Tibial artery (tissue), 4 donors: ENCODE results near the gene MAP7D2.

ENCODE experiments used
- DNase-seq, 2 donors: peaks; one replicate each; pipeline ENCODE4 v3.0.0-alpha.2; 2019
- H3K27ac ChIP-seq, 2 donors: fragments of 200-600 bp; sonication (generic) in 1 of 2; 1 replicate in 1 of 2; 2 replicates in 1 of 2; pipeline ENCODE4 v1.5.1; 2018 to 2019; ENCODE audit warnings: mild to moderate bottlenecking in 1 of 2
- H3K27me3 ChIP-seq, 2 donors: fragments of 200-600 bp; sonication (generic) in 1 of 2; one replicate each; pipeline versions ENCODE4 v1.5.1 to v1.6.0; 2016 to 2019
- H3K36me3 ChIP-seq, 3 donors: fragments of 200-600 bp; sonication (generic) in 2 of 3; one replicate each; pipeline ENCODE4 v1.5.1; 2016 to 2019; ENCODE audit warnings: mild to moderate bottlenecking in 2 of 3
- H3K4me1 ChIP-seq, 4 donors: fragments of 200-600 bp; sonication (generic) in 2 of 4; 1 replicate in 3 of 4; 2 replicates in 1 of 4; pipeline ENCODE4 v1.5.1; 2016 to 2019
- H3K4me3 ChIP-seq, 2 donors: fragments of 200-600 bp; sonication (generic) in 1 of 2; 1 replicate in 1 of 2; 2 replicates in 1 of 2; pipeline ENCODE4 v1.5.1; 2018 to 2019; ENCODE audit warnings: mild to moderate bottlenecking in 2 of 2
- H3K9me3 ChIP-seq, 3 donors: fragments of 200-600 bp; sonication (generic) in 1 of 3; one replicate each; pipeline ENCODE4 v1.5.1; 2016 to 2019
- CTCF ChIP-seq, 2 experiments: fragments of 200-600 bp in 1 of 2; fragments of 450-650 bp in 1 of 2; IDR thresholded peaks; one replicate each; pipeline ENCODE4 v1.5.1; 2017 to 2019; ENCODE audit warnings: antibody characterized with exemption in 2 of 2, mild to moderate bottlenecking in 1 of 2, moderate library complexity in 1 of 2
- intact Hi-C: fragments of 100-400 bp; cut with DNase I; formaldehyde crosslinking; loops from one replicate; pipeline ENCODE4 v1.15.0; 2023; ENCODE audit warnings: low total_unique reads

Gene MAP7D2

DNA sequence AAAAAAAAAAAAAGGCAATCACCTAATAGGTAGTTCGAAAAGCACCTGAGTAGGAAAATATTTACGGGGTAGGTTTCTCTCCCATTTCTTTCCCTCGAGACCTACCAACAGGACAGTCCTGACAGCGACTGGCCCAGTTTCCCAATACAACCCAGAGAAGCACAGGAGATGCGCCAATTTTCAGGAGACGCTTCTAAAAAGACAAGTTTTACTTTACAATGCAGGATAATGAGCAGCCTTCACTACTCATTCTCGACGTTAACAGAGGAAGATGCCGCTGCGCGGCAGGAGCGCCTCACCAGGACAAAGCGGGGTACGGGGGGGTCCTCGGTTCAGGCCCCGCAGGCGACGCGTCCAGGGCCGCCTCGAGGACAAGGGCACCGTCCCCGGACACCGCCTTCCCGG lies 126.6 kb downstream of the MAP7D2 start:
- Histone ChIP-seq H3K27me3 (no peaks in the 10 kb centered on the region), H3K9me3 (no peaks in the 10 kb centered on the region), H3K36me3 (no peaks in the 10 kb centered on the region), H3K4me1 (no peaks in the 10 kb centered on the region), H3K27ac (peak overlapping the region; percentile 70 to 80), H3K4me3 (peak overlapping the region; percentile 83 to 86)
- DNase-seq = peak in 1 of 2 donors; percentile 57
- intact Hi-C loops = no loop called here
- no peak for TF ChIP-seq CTCF (IDR thresholded peaks at IDR 0.05)

GRCh38 chrX:19987856-19988255 lies 128.9 kb downstream of the MAP7D2 start:
- no peak overlapping the region for H3K27ac ChIP-seq
- no peaks in the 10 kb centered on the region for H3K27me3 ChIP-seq
- no peak for TF ChIP-seq CTCF (IDR thresholded peaks at IDR 0.05)
- H3K4me3 ChIP-seq = no peak overlapping the region
- DNase-seq = no peak
- no peaks in the 10 kb centered on the region for H3K36me3 ChIP-seq
- intact Hi-C loops = loop anchor here (10.0 kb wide), 1 partner anchor 83 kb away; no protein-coding TSS in a partner anchor
- no peaks in the 10 kb centered on the region for H3K4me1 ChIP-seq
- no peaks in the 10 kb centered on the region for H3K9me3 ChIP-seq

DNA sequence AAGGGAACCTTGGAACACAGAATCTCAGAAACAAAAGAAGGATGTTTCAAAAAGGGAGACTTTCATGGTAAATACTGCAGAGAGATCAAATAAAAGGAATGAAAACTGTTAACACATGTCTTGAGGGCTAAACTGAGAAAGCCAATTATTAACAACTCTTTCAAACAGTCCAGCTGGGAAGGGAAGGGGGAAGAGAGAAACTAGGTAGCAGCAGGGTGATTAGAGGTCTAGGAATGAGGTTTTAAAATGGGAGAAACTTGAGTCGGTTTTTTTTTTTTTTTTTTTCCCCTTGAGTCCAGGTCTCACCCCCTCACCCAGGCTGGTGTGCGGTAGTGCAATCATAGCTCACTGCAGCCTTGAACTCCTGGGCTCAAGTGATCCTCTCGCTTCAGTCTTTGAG lies 130.2 kb downstream of the MAP7D2 start:
- no peak for TF ChIP-seq CTCF (IDR thresholded peaks at IDR 0.05)
- peaks cover 0 to 7% (median 0%) of the 10 kb centered on the region in 4 donors for H3K4me1 ChIP-seq
- DNase-seq = no peak
- H3K9me3 ChIP-seq = no peaks in the 10 kb centered on the region
- H3K27me3 ChIP-seq = no peaks in the 10 kb centered on the region
- no peaks in the 10 kb centered on the region for H3K36me3 ChIP-seq
- no peak overlapping the region for H3K27ac ChIP-seq
- no peak overlapping the region for H3K4me3 ChIP-seq
- intact Hi-C loops = loop anchor here (10.0 kb wide), 1 partner anchor 82 kb away; no protein-coding TSS in a partner anchor

DNA sequence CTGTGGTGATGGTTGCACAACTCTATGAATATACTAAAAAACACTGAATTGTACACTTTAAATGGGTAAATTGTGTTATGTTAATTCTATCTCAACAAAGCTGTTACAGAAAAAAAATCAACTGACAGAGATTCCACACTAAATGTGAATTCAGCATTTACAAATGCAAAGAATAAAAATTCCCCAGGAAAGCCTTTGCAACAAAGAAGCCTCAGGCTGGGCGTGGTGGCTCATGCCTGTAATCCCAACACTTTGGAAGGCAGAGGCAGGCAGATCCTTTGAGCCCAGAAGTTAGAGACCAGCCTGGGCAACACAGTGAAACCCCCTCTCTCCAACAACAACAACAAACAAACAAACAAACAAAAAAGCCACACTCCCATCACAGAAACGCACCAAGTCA lies 134.8 kb downstream of the MAP7D2 start:
- no peak for DNase-seq
- H3K4me3 ChIP-seq = no peak overlapping the region
- H3K4me1 ChIP-seq = peaks cover 0 to 8% (median 0%) of the 10 kb centered on the region in 4 donors
- H3K36me3 ChIP-seq = peaks cover 0 to 8% (median 0%) of the 10 kb centered on the region in 3 donors
- H3K27ac ChIP-seq = no peak overlapping the region
- no peaks in the 10 kb centered on the region for H3K27me3 ChIP-seq
- intact Hi-C loops = loop anchor here (10.0 kb wide), 1 partner anchor 77 kb away; no protein-coding TSS in a partner anchor
- peaks cover 0 to 3% (median 0%) of the 10 kb centered on the region in 3 donors for H3K9me3 ChIP-seq
- TF ChIP-seq CTCF (IDR thresholded peaks at IDR 0.05) = no peak

GRCh38 chrX:19975845-19976244 lies 140.9 kb downstream of the MAP7D2 start:
- peaks cover 0 to 8% (median 0%) of the 10 kb centered on the region in 3 donors for H3K36me3 ChIP-seq
- no peak for TF ChIP-seq CTCF (IDR thresholded peaks at IDR 0.05)
- intact Hi-C loops = no loop called here

DNA sequence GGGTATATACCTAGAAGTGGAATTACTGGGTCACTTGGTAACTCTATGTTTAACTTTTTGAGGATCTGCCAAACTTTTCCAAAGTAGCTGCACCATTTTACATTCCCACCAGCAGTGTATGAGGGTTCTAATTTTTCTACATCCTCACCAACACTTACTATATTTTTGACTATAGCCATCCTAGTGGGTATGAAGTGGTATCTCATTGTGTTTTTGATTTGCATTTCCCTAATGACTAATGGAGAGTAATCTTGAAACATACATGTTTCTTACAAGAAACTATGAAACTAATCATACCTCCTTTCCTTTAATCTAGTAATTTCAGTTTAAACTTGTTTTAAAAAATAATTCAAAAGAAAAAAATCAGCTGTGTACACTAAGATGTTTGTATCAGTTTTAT lies 143.7 kb downstream of the MAP7D2 start:
- DNase-seq = no peak
- Histone ChIP-seq H3K4me1 (no peaks in the 10 kb centered on the region), H3K27ac (no peak overlapping the region), H3K4me3 (no peak overlapping the region), H3K36me3 (peaks cover 0 to 8% (median 0%) of the 10 kb centered on the region in 3 donors), H3K9me3 (peaks cover 0 to 4% (median 0%) of the 10 kb centered on the region in 3 donors), H3K27me3 (no peaks in the 10 kb centered on the region)
- TF ChIP-seq CTCF (IDR thresholded peaks at IDR 0.05) = no peak
- intact Hi-C loops = no loop called here

More at GRCh38 chrX:19975845-19976244, 140.9 kb downstream of the MAP7D2 start:
- Histone ChIP-seq H3K4me1 (no peaks in the 10 kb centered on the region), H3K27me3 (no peaks in the 10 kb centered on the region), H3K27ac (no peak overlapping the region), H3K9me3 (peaks cover 0 to 4% (median 0%) of the 10 kb centered on the region in 3 donors), H3K4me3 (no peak overlapping the region)
- no peak for DNase-seq
